K562 (cell line): ENCODE data around the gene ZW10. TPM values are rescaled to one million over a fixed set of nuclear protein-coding genes. Genes with fewer than 3 reads are reported as not detected.

Experiments used
- BACH1 ChIP-seq: fragments of 200-800 bp; sonication (Bioruptor generic); IDR thresholded peaks from 2 replicates; pipeline ENCODE4 v1.6.1; 2016; ENCODE audit warnings: missing genetic modification characterization, missing compliant biosample characterization
- CC2D1A ChIP-seq: fragments of 450-650 bp; IDR thresholded peaks from 2 replicates; pipeline ENCODE4 v1.6.1; 2017; ENCODE audit warnings: mild to moderate bottlenecking
- CUX1 ChIP-seq: fragments of 200-800 bp; sonication (Bioruptor generic); IDR thresholded peaks from 2 replicates; pipeline ENCODE4 v1.6.1; 2016; ENCODE audit warnings: missing genetic modification characterization, missing compliant biosample characterization
- FOS ChIP-seq: IDR thresholded peaks from 3 replicates; pipeline ENCODE4 v1.6.1; 2011; ENCODE audit not compliant: insufficient read length; ENCODE audit errors: extremely low read depth
- HNRNPL ChIP-seq: fragments of 200-400 bp; formaldehyde crosslinking; IDR thresholded peaks from 2 replicates; pipeline ENCODE4 v1.6.1; 2017; ENCODE audit warnings: low read depth, mild to moderate bottlenecking, low read length
- KDM5B ChIP-seq: fragments of 200-600 bp; sonication (generic); IDR thresholded peaks from 2 replicates; pipeline ENCODE4 v1.6.1; 2012; ENCODE audit warnings: low read depth, mild to moderate bottlenecking, moderate library complexity, low read length, control low read depth, inconsistent platforms; ENCODE audit not compliant: insufficient replicate concordance
- POLR2G ChIP-seq: fragments of 200-400 bp; formaldehyde crosslinking; IDR thresholded peaks from 2 replicates; pipeline ENCODE4 v1.6.1; 2017; ENCODE audit warnings: low read depth, mild to moderate bottlenecking, antibody characterized with exemption, low read length, moderate library complexity
- RBFOX2 ChIP-seq: fragments of 200-400 bp; formaldehyde crosslinking; IDR thresholded peaks from 2 replicates; pipeline ENCODE4 v1.6.1; 2017; ENCODE audit warnings: low read depth, mild to moderate bottlenecking, low read length, moderate library complexity
- ZNF280B ChIP-seq: fragments of 250-450 bp; sonication (Bioruptor Pico); IDR thresholded peaks from 2 replicates; pipeline ENCODE4 v1.5.1; 2021; ENCODE audit warnings: mild to moderate bottlenecking
- ZNF639 ChIP-seq, 2 experiments: fragments of 200-800 bp in 1 of 2; sonication (Bioruptor generic) in 1 of 2; sonication (generic) in 1 of 2; formaldehyde crosslinking in 1 of 2; IDR thresholded peaks in 1 of 2; conservative IDR thresholded peaks in 1 of 2; 2 replicates each; pipeline versions ENCODE4 v1.5.0 to v1.6.1; 2016 to 2020; ENCODE audit warnings: missing compliant biosample characterization in 1 of 2, missing genetic modification characterization in 1 of 2, missing genetic modification reagents in 1 of 2
- ZNF696 ChIP-seq: fragments of 250-450 bp; sonication (Bioruptor Pico); conservative IDR thresholded peaks from 2 replicates; pipeline ENCODE4 v1.4.0; 2020; ENCODE audit warnings: mild to moderate bottlenecking, moderate library complexity
- polyA plus RNA-seq, 8 experiments: library from polyadenylated mRNA; depleted of rRNA in 4 of 8; stranded (reverse) in 5 of 8; unstranded in 3 of 8; fragments of >200 nt; fragmentation: Nextera tagmentation in 2 of 8; fragmentation: Illumina TruSeq in 1 of 8; extraction: Ambion mirVana in 2 of 8; extraction: Trizol in 1 of 8; gene quantifications; 2 replicates each; pipeline versions ENCODE4 v1.2.1 to v1.2.3, GENCODE V29; 2011 to 2014; ENCODE audit warnings: inconsistent platforms in 1 of 8, missing spikeins in 1 of 8
- total RNA-seq, 7 experiments: library from RNA; depleted of rRNA in 6 of 7; stranded (reverse); fragments of >200 nt in 6 of 7; fragmentation: Illumina TruSeq in 2 of 7; extraction: Trizol in 2 of 7; gene quantifications; 2 replicates each; pipeline versions ENCODE4 v1.2.1 to v1.2.3, GENCODE V29; 2011 to 2021; ENCODE audit warnings: low replicate concordance in 1 of 7
- TF ChIP-seq, protein P1 (sequence below): fragments of 450-650 bp; IDR thresholded peaks from 2 replicates; pipeline ENCODE4 v1.6.1; 2018; ENCODE audit warnings: mild to moderate bottlenecking, low read depth; ENCODE audit not compliant: partially characterized antibody
- TF ChIP-seq, protein P2 (sequence below), 3 experiments: fragments of 200-800 bp in 1 of 3; sonication (Bioruptor generic) in 1 of 3; sonication (generic) in 1 of 3; formaldehyde crosslinking in 1 of 3; IDR thresholded peaks; 2 replicates each; pipeline versions ENCODE4 v1.6.1 to v1.8.0; 2016 to 2022; ENCODE audit warnings: mild to moderate bottlenecking in 2 of 3, missing compliant biosample characterization in 2 of 3, missing genetic modification characterization in 2 of 3, missing genetic modification reagents in 1 of 3

ZW10 gene
- total and polyA plus RNA-seq, 9 of the 15 experiments (the other 6 are each of a cell fraction or from before 2014, with no cell fraction given) = 9.4 to 37.7 (median 25.0) TPM

- TF ChIP-seq ZNF280B (CRISPR knock-in tag) (no peak), BACH1 (tag) (no peak; the same call in 1 of the 2 replicates), CUX1 (CRISPR knock-in tag) (peak; percentile 85), CC2D1A (peak; percentile 89), HNRNPL (peak; percentile 83), KDM5B (peak; percentile 41), ZNF639 (CRISPR knock-in tag; conservative IDR thresholded peaks at IDR 0.05 in 1 of 2, IDR thresholded peaks at IDR 0.05 in 1 of 2) (peak in 1 of 2 experiments; percentile 75; a peak in 2 of 4 replicates), RBFOX2 (peak; percentile 84), ZNF696 (no peak), POLR2G (peak; percentile 89), FOS (peak; percentile 8)
- TF ChIP-seq, protein P1, sequence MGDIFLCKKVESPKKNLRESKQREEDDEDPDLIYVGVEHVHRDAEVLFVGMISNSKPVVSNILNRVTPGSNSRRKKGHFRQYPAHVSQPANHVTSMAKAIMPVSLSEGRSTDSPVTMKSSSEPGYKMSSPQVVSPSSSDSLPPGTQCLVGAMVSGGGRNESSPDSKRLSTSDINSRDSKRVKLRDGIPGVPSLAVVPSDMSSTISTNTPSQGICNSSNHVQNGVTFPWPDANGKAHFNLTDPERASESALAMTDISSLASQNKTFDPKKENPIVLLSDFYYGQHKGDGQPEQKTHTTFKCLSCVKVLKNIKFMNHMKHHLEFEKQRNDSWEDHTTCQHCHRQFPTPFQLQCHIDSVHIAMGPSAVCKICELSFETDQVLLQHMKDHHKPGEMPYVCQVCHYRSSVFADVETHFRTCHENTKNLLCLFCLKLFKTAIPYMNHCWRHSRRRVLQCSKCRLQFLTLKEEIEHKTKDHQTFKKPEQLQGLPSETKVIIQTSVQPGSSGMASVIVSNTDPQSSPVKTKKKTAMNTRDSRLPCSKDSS = no peak
- TF ChIP-seq, protein P2, sequence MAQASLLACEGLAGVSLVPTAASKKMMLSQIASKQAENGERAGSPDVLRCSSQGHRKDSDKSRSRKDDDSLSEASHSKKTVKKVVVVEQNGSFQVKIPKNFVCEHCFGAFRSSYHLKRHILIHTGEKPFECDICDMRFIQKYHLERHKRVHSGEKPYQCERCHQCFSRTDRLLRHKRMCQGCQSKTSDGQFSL (CRISPR knock-in tag; IDR thresholded peaks at IDR 0.05) = peak; percentile 92
- TF ChIP-seq, protein P2 (tag; IDR thresholded peaks at IDR 0.05) = peak in 1 of 2 experiments; percentile 68; a peak in 2 of 4 replicates
Measured at GRCh38 chr11:113690619-113691569, 82.6 kb downstream of the ZW10 start (continued).
